Measurements from ENCODE around the gene ABHD2. TPM values are rescaled to one million over a fixed set of nuclear protein-coding genes. Genes with fewer than 3 reads are reported as not detected.

ABHD2 gene
- total RNA-seq, 1 experiment from 2014 or later: 15.6 TPM

GRCh38 chr15:89097313-89097712 is 9.1 kb downstream of the ABHD2 start:
- no peaks in the 10 kb centered on the region for H3K27me3 Mint-ChIP-seq (ENCODE audit: low read depth)
- H3K23me2 ChIP-seq (ENCODE audit: insufficient read length, low read depth, low read length, poor library complexity, severe bottlenecking): no peaks in the 10 kb centered on the region

More at GRCh38 chr15:89097313-89097712, 9.1 kb downstream of the ABHD2 start:
- H2BK120ac ChIP-seq (ENCODE audit: low read depth, low read length, poor library complexity, severe bottlenecking): no peak overlapping the region
- DNase-seq: no peak
- H2BK5ac ChIP-seq (ENCODE audit: insufficient read length, low read length): no peak overlapping the region
- H2BK15ac ChIP-seq (ENCODE audit: low read depth, low read length): no peak overlapping the region
- no peak overlapping the region for H3K4me2 ChIP-seq (ENCODE audit: insufficient read depth, insufficient read length, low read length)
- peaks cover 2% of the 10 kb centered on the region; the same call in 1 of the 2 replicates for H3K4me1 ChIP-seq (ENCODE audit: insufficient read depth, low read length)
- H3K36me3 Mint-ChIP-seq (ENCODE audit: insufficient read depth in 1 of 3, low read depth in 3 of 3): peaks cover 0 to 2% (median 0%) of the 10 kb centered on the region in 3 experiments; a peak in 2 of 7 replicates
- H3K79me1 ChIP-seq (ENCODE audit: insufficient read depth, low read depth, low read length, poor library complexity, severe bottlenecking): no peaks in the 10 kb centered on the region
- H3K56ac ChIP-seq (ENCODE audit: insufficient read length, low read depth, low read length): no peak overlapping the region
- no peak overlapping the region for H3K27ac ChIP-seq (ENCODE audit: insufficient read length, low read depth, low read length)
- no peak overlapping the region for H3T11ph ChIP-seq (ENCODE audit: low read length)
- WGBS (ENCODE audit: extremely low coverage, insufficient read length, low lambda C conversion rate): no CpG with 5 or more reads among the region's 1 CpG
- H2AFZ ChIP-seq (ENCODE audit: low read length): no peak overlapping the region
- no peak overlapping the region for H3K9ac ChIP-seq (ENCODE audit: extremely low read depth, insufficient read length, low read length)
- no peak overlapping the region for H3K18ac ChIP-seq (ENCODE audit: insufficient read length, low read depth, low read length)
- H3K79me2 ChIP-seq (ENCODE audit: insufficient read depth, low read length): no peaks in the 10 kb centered on the region
- H2BK12ac ChIP-seq (ENCODE audit: insufficient read length, low read depth, low read length): no peak overlapping the region
- no peak overlapping the region for H4K5ac ChIP-seq (ENCODE audit: insufficient read length, low read depth, low read length)
- no peak overlapping the region for H2AK5ac ChIP-seq (ENCODE audit: insufficient read length, low read length)
- H3K9me3 Mint-ChIP-seq: no peaks in the 10 kb centered on the region
- no peak overlapping the region for H4K91ac ChIP-seq (ENCODE audit: insufficient read length, low read depth, low read length)
- no peaks in the 10 kb centered on the region for H4K20me1 ChIP-seq (ENCODE audit: control insufficient read depth, insufficient read depth, insufficient read length)
- H3K4ac ChIP-seq (ENCODE audit: low read depth, low read length): no peak overlapping the region
- H3K27ac Mint-ChIP-seq: no peak overlapping the region
- H3K4me1 Mint-ChIP-seq: peaks cover 0 to 26% of the 10 kb centered on the region in 2 experiments; a peak in 2 of 4 replicates
- no peak overlapping the region for H3K14ac ChIP-seq (ENCODE audit: insufficient read depth, low read length)
- H3K23ac ChIP-seq (ENCODE audit: insufficient read length, low read depth, low read length): no peak overlapping the region
- no peaks in the 10 kb centered on the region for H3K9me3 ChIP-seq (ENCODE audit: control insufficient read depth, low read depth, low read length)
- no peaks in the 10 kb centered on the region for H3K27me3 ChIP-seq (ENCODE audit: insufficient read depth, low read length)
- no peak overlapping the region for H3K4me3 Mint-ChIP-seq
- H4K8ac ChIP-seq (replicated peaks; ENCODE audit: insufficient read length, low read depth, low read length): no peak overlapping the region
- TF ChIP-seq, protein P1, sequence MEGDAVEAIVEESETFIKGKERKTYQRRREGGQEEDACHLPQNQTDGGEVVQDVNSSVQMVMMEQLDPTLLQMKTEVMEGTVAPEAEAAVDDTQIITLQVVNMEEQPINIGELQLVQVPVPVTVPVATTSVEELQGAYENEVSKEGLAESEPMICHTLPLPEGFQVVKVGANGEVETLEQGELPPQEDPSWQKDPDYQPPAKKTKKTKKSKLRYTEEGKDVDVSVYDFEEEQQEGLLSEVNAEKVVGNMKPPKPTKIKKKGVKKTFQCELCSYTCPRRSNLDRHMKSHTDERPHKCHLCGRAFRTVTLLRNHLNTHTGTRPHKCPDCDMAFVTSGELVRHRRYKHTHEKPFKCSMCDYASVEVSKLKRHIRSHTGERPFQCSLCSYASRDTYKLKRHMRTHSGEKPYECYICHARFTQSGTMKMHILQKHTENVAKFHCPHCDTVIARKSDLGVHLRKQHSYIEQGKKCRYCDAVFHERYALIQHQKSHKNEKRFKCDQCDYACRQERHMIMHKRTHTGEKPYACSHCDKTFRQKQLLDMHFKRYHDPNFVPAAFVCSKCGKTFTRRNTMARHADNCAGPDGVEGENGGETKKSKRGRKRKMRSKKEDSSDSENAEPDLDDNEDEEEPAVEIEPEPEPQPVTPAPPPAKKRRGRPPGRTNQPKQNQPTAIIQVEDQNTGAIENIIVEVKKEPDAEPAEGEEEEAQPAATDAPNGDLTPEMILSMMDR (conservative IDR thresholded peaks at IDR 0.05): no peak
- H2BK20ac ChIP-seq (ENCODE audit: low read depth, low read length, poor library complexity, severe bottlenecking): no peak overlapping the region
